Activated CD8-positive, alpha-beta memory T cell treated with anti-CD3 and anti-CD28 coated beads, Interleukin-2, amount 50 U/mL, for 24 hours (primary cell): ENCODE results near the gene FDX2.
"Not testable (repeated sequence)": the region's sequence is repeated elsewhere in the genome, so short reads cannot be mapped to it uniquely, and the experiment has no call there.

Experiments used
- DNase-seq: peaks from one replicate; pipeline ENCODE4 v3.0.0-alpha.2; 2020; ENCODE audit errors: extremely low read depth

Gene FDX2

DNA sequence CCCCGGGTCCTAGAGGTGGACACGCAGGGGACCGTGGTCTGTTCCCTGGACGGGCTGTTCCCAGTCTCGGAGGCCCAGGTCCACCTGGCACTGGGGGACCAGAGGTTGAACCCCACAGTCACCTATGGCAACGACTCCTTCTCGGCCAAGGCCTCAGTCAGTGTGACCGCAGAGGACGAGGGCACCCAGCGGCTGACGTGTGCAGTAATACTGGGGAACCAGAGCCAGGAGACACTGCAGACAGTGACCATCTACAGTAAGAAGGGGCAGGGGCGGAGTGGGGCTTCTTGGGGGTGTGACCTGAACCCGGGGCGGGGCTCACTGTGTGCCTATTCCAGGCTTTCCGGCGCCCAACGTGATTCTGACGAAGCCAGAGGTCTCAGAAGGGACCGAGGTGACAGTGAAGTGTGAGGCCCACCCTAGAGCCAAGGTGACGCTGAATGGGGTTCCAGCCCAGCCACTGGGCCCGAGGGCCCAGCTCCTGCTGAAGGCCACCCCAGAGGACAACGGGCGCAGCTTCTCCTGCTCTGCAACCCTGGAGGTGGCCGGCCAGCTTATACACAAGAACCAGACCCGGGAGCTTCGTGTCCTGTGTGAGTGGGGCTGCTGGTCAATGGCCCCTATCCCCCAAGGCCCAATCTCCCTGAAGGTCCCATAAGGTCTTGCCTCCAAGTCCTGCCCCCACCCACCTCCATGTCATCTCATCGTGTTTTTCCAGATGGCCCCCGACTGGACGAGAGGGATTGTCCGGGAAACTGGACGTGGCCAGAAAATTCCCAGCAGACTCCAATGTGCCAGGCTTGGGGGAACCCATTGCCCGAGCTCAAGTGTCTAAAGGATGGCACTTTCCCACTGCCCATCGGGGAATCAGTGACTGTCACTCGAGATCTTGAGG, 31.5 kb downstream of the FDX2 start:
- no peak for DNase-seq

DNA sequence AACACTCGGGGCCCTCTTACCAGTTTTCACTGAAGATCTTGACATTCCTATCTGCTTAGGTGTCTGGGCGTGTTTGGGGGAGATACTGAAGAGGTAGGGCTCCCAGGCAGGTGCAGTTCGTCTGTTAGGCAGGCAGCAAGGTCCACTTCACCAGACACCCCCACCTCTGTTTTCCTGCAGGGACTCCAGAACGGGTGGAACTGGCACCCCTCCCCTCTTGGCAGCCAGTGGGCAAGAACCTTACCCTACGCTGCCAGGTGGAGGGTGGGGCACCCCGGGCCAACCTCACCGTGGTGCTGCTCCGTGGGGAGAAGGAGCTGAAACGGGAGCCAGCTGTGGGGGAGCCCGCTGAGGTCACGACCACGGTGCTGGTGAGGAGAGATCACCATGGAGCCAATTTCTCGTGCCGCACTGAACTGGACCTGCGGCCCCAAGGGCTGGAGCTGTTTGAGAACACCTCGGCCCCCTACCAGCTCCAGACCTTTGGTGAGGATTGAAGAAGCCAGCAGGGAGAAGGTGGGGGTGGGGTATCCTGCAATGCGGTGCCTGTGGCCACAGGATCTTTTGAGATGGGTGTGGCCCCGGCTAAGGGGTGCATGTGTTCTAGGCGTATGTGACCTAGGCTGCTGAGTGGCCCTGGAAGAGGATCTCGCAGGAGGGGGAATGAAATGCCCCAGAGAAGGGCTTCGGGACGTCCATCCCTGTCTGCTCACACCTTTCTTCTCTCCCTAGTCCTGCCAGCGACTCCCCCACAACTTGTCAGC, 32.3 kb downstream of the FDX2 start:
- no peak for DNase-seq

DNA sequence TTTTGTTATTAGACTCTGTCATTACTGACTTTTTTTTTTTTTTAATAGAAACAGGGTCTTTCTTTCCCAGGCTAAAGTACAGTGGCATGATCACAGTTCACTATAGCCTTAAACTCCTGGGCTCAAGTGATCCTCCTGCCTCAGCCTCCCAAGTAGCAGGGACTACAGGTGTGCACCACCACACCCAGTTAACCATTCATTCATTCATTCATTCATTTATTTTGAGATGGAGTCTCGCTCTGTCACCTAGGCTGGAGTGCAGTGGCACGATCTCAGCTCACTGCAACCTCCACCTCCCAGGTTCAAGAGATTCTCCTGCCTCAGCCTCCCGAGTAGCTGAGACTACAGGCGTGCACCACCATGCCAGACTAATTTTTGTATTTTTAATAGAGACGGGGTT, 33.8 kb downstream of the FDX2 start:
- not testable (repeated sequence) for DNase-seq

DNA sequence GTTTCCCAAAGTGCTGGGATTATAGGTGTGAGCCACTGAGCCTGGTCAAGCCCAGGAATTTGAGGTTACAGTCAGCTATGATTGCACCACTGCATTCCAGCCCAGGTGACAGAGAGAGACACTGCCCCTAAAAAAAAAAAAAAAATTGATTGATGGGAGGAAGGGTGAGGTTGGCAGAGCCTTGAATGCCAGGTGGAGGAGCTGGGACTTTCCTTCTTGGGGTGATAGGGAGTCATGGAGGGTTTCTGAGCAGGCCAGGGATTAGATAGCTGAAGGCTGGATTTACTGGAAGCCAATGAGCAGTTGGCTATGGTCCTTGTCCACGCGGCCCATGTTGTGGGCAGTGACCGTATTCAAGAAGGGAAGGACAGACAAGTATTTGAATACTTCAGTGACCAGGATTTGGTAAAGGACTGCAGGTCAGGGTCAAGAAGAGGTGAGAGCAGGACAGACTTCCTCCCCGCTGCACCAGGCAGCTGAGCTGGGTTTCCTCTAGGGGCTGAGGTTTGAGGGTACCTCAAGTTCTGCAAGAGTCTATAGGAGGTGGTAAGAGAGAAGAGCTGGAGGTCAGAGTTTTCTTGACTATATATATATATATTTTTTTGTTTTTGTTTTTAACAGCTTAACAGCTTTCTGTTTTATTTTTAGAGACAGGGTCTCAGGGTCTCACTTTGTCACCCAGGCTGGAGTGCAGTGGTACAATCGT, 35.9 kb downstream of the FDX2 start:
- DNase-seq: no peak

DNA sequence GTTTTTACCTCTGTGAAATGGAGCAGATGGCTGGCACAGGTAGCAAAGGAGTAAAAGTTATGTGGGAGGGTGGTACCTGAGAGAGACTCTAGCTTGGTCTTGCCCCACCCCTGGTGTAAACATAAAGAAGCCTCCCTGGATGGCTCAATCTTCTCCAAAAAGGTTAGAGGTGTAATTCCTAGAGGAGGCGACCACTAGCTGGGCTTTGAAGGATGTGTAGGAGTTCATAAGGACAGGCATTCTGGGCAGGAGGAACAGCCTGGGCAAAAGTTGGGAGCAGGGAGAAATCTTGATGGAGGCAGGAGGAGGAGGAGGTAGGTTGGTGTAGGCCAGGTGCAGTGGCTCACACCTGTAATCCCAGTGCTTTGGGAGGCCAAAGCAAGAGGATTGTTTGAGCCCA, 36.9 kb downstream of the FDX2 start:
- no peak for DNase-seq

DNA sequence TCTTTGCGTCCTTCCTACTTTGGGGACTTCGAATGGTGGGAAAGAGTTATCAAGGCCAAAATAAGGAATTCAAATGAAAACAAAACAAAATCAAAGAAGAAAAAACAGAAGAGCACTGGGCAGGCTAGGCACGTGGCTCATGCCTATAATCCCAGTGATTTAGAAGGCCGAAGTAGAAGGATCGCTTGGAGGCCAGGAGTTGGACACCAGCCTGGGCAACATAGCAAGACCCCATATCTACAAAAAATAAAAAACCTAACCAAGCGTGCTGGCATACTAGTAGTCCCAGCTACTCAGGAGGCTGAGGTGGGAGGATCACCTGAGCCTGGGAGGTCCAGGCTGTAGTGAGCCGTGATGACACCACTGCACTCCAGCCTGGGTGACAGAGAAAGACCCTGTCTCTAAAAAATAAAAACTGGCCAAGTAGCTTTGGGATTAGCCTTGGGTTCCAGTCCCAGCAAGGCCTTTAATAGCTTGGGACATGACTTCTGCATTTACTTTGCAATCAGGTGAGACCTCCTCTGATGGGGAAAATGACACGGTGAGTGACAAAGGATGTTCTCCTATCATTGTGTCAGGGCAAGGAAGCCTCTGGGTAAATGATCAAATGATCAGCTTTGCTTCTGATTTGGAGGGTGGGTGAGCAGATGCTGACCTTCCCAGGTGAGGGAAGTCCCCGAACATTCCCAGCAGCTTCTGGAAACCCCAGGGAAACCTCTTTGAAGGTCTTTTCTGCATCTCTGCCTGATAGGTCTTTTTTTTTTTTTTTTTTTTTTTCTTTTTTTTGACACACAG, 37.8 kb downstream of the FDX2 start:
- no peak for DNase-seq

DNA sequence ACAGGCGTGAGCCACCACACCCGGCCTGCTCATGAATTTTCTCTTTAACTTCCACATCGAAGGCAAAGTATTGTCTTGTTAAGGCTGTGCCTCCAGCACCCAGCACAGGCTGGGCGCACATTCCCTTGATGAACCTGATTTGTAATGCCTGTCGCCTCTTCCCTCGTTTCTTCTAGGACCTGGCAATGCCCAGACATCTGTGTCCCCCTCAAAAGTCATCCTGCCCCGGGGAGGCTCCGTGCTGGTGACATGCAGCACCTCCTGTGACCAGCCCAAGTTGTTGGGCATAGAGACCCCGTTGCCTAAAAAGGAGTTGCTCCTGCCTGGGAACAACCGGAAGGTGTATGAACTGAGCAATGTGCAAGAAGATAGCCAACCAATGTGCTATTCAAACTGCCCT, 41.2 kb downstream of the FDX2 start:
- DNase-seq: no peak

DNA sequence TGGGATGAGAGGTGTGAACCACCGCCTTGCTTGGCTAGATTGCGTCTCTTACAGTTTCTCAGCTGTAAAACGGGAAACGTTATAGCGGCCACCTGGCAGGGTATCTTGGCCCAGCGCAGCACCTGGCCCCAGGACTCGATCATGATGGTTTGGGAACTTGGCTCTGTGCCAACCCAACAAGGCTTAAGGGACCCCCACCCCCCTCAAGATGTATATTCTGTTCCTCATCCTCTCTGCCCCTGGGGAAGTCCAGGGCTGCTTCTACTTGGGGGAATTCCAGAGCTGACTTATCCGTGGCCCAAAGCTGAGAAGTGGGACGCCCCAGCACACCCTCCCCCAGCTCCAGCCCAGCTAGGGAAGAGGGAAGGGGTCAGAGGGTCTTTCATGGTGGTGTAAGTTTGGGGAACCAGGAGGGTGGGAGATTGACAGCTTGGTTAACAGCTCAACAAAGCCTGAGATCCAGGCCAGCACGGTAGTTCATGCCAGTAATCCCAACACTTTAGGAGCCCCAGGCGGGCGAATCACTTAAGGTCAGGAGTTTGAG, 44.2 kb downstream of the FDX2 start:
- no peak for DNase-seq

DNA sequence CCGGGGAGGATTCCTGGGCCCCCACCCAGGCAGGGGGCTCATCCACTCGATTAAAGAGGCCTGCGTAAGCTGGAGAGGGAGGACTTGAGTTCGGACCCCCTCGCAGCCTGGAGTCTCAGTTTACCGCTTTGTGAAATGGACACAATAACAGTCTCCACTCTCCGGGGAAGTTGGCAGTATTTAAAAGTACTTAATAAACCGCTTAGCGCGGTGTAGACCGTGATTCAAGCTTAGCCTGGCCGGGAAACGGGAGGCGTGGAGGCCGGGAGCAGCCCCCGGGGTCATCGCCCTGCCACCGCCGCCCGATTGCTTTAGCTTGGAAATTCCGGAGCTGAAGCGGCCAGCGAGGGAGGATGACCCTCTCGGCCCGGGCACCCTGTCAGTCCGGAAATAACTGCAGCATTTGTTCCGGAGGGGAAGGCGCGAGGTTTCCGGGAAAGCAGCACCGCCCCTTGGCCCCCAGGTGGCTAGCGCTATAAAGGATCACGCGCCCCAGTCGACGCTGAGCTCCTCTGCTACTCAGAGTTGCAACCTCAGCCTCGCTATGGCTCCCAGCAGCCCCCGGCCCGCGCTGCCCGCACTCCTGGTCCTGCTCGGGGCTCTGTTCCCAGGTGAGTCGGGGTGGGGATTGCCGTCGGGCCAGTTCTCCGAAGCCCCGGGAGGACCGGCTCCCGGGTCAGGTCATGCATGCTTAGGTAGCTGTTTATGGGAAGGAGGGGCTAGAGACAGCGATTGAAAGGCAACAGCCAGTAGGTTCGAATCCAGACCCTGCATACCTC, 45.0 kb downstream of the FDX2 start, which contains the start of gene ICAM1:
Gene ICAM1, plus strand, starts transcription at position 505 of the 779 bp plus-strand sequence. Its CDS starts 40 bp downstream, at position 545.
- peak; percentile 41 for DNase-seq

DNA sequence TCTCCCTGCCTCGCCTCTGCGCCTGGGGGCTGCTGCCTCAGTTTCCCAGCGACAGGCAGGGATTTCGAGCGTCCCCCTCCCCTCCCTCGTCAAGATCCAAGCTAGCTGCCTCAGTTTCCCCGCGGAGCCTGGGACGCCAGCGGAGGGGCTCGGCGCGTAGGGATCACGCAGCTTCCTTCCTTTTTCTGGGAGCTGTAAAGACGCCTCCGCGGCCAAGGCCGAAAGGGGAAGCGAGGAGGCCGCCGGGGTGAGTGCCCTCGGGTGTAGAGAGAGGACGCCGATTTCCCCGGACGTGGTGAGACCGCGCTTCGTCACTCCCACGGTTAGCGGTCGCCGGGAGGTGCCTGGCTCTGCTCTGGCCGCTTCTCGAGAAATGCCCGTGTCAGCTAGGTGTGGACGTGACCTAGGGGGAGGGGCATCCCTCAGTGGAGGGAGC, 45.6 kb downstream of the FDX2 start:
- peak; percentile 34 for DNase-seq

DNA sequence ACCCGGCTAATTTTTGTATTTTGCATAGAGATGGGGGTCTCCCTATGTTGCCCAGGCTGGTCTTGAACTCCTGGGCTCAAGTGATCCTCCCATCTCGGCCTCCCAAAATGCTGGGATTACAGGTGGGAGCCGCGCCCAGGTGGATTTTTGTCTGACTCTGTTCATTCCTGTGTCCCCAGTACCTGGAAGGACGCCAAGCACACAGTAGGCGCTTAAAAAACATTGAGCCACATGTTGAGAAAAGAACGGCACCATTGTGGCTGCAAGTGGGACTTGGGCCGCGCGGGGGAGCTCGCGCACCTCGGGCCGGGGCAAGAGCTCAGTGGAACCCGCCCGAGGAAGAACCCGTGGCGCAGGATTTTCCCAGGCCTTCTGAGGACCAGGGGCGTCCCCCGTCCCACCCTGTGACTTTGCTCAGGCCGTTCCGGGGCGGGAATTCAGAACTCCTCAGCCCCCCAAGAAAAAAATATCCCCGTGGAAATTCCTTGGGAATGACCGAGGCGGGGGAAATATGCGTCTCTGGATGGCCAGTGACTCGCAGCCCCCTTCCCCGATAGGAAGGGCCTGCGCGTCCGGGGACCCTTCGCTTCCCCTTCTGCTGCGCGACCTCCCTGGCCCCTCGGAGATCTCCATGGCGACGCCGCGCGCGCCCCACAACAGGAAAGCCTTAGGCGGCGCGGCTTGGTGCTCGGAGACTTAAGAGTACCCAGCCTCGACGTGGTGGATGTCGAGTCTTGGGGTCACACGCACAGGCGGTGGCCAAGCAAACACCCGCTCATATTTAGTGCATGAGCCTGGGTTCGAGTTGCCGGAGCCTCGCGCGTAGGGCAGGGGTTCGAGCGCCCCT, 46.3 kb downstream of the FDX2 start:
- peak; percentile 68 for DNase-seq

DNA sequence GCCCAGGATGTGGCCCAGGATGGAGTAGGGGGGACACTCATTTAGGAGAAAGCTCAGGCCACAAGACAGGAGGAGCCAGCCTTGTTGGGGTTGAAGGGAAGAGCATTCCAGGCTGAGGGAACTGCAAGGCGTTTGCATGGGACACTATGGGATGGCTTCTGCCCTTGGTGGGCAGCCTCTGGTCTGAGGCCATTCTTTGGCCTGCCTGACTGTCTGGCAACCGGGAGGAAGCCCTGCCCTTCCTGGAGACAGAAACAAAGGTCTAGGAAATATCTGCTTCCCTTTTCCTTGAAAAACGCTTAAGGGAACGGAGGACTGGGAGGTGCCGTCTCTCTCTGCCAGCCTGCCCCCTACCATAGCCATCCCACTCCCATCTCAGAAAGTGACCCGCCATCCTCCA, 47.7 kb downstream of the FDX2 start:
- DNase-seq: no peak

DNA sequence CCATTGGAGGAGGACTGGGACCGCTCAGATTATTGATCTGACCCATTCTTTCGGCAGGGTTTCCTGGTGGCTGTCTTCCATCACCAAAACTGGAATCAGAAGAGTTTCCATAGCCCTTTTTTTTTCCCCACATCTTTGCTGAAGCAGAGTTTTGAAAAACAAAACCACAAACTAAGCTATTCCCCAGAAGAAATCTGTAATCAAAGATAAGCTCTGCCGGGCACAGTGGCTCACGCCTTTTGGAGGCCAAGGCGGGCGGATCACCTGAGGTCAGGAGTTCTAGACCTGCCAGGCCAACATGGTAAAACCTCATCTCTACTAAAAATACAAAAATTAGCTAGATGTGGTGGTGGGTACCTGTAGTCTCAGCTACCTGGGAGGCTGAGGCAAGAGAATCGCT, 49.1 kb downstream of the FDX2 start:
- no peak for DNase-seq

DNA sequence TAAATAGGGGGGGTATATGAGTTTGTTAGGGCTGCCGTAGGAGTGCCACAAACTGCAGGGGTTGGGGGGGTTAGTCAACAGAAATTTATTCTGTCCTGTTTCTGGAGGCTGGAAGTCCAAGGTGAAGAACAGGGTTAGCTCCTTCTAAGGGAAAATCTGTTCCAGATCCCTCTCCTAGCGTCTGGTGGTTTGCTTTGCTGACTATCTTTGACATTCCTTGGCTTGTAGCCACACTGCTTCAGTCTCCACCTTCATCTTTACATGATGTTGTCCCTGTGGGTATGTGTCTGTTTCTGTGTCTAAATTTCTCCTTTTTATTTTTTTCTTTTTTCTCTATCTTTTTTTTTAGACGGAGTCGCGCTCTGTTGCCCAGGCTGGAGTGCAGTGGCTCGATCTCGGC, 53.0 kb downstream of the FDX2 start:
- DNase-seq: no peak

DNA sequence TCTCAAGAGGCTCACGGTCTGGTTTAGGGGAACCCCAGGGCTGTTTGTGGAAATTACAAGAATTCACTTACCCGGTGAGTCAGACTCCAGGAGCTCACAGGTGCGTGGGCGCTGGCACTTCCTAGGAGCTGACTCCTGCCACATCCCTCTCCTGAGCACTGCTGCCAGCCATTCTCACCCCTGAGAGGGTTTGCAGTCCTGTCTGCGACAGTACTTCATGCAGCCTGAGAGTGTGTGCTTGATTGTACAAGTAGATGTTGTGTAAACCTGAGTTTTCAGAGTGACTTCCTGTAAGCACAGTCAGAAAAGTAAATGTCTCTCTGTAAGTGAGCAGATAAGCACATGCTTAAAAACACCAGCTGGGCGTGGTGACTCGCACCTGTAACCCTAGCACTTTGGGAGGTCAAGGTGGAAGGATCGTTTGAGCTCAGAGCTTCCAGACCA, 55.7 kb downstream of the FDX2 start:
- no peak for DNase-seq
